BLaER1 (cell line): ENCODE data around the gene IFI6.
A peak's percentile ranks its signal among the peaks of the same experiment; 100 is the strongest.
"Not testable (repeated sequence)": the region's sequence is repeated elsewhere in the genome, so short reads cannot be mapped to it uniquely, and the experiment has no call there.

Experiments used
- H3K27ac ChIP-seq: shearing (Covaris generic); formaldehyde crosslinking; 2 replicates; pipeline ENCODE4 v1.8.1; 2022
- H3K27me3 ChIP-seq: shearing (Covaris generic); formaldehyde crosslinking; 2 replicates; pipeline ENCODE4 v1.8.1; 2022
- H3K36me3 ChIP-seq: shearing (Covaris generic); formaldehyde crosslinking; 2 replicates; pipeline ENCODE4 v1.8.1; 2022
- H3K4me1 ChIP-seq: shearing (Covaris generic); formaldehyde crosslinking; 2 replicates; pipeline ENCODE4 v1.8.1; 2022
- H3K4me2 ChIP-seq: shearing (Covaris generic); formaldehyde crosslinking; 2 replicates; pipeline ENCODE4 v1.8.1; 2022
- H3K4me3 ChIP-seq: shearing (Covaris generic); formaldehyde crosslinking; 2 replicates; pipeline ENCODE4 v1.8.1; 2022
- H3K9ac ChIP-seq: shearing (Covaris generic); formaldehyde crosslinking; 2 replicates; pipeline ENCODE4 v1.8.1; 2022
- H3K9me3 ChIP-seq: shearing (Covaris generic); formaldehyde crosslinking; 2 replicates; pipeline ENCODE4 v1.8.1; 2022
- H4K20me1 ChIP-seq: shearing (Covaris generic); formaldehyde crosslinking; 2 replicates; pipeline ENCODE4 v1.8.1; 2022
- Cebpa-rat ChIP-seq: shearing (Covaris generic); IDR thresholded peaks from 2 replicates; pipeline ENCODE4 v1.8.1; 2022

The IFI6 gene

DNA sequence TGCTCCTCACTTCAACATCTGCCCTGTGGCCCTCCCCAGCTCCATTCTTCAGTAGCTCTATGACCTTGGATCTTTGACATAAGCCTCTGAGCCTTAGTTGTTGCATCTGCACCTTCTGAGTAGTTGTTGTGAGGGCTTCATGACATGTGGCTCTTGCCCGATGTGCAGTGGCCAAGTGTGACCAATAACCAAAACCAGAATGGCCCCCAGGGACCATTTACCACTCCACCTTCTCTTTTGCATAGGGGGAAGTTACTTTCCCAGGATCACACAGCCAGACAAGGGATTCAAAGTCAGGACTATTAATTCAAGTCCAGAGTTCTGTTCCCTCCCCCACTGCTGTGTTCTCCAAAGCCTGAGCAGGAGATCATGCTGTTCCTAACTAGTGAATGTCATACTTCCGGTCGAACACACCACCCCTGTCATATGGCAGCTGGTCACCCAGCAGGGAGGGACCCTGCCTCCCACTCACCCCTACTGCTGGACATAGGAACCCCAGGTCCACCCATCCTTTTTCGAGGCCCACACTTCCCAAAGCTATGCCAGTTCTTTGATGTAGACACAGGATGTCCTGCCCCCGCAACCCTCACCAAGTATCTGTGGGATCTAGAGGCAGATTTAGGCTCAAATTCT lies 41.0 kb downstream of the IFI6 start:
- Histone ChIP-seq H3K36me3 (no peaks in the 10 kb centered on the region), H3K4me3 (no peak overlapping the region), H3K27me3 (peaks cover 11% of the 10 kb centered on the region), H4K20me1 (no peaks in the 10 kb centered on the region), H3K27ac (peak overlapping the region; percentile 14; the same call in 1 of the 2 replicates), H3K9me3 (no peaks in the 10 kb centered on the region), H3K4me2 (peak overlapping the region; percentile 87), H3K9ac (no peak overlapping the region; the same call in 1 of the 2 replicates), H3K4me1 (peaks cover 100% of the 10 kb centered on the region)
- TF ChIP-seq Cebpa-rat = no peak

DNA sequence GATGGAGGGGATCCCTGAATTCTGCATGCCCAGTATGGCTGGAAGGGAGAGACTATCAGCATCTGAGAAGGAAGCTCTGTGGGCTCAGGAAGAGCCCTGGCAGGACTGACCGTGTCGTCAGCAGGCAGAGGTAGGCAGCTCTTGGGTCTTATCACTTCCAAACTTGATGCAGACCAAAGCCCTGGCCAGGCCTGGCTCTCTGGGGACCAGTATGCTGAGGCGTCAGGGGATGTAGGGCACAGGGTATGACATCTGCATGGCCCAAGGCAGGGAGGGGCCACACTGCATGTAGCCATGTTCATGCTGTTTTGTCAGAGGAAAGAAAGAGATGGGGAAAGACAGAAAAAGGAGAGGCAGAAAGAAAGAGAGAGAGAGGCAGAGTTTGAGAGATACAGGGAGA lies 43.3 kb downstream of the IFI6 start:
- H3K9me3 ChIP-seq = no peaks in the 10 kb centered on the region
- H3K4me3 ChIP-seq = no peak overlapping the region
- H3K27ac ChIP-seq = peak overlapping the region; percentile 55
- no peaks in the 10 kb centered on the region for H4K20me1 ChIP-seq
- no peaks in the 10 kb centered on the region for H3K36me3 ChIP-seq
- peak overlapping the region; percentile 87 for H3K4me2 ChIP-seq
- H3K4me1 ChIP-seq = peaks cover 100% of the 10 kb centered on the region
- no peak for TF ChIP-seq Cebpa-rat
- no peaks in the 10 kb centered on the region for H3K27me3 ChIP-seq
- peak overlapping the region; percentile 65; the same call in 1 of the 2 replicates for H3K9ac ChIP-seq

- peaks cover 99% of the 10 kb centered on the region for H3K4me1 ChIP-seq
- 0 out of 2 replicates have a peak overlapping the region, but pooled peaks have one; percentile 4 for H3K27ac ChIP-seq
- H3K9ac ChIP-seq, H3K4me3 ChIP-seq, H3K36me3 ChIP-seq, H3K27me3 ChIP-seq, H3K9me3 ChIP-seq, H4K20me1 ChIP-seq: not testable (repeated sequence)
- H3K4me2 ChIP-seq = peak overlapping the region; percentile 87
These were observed 44.3 kb downstream of the IFI6 start for GRCh38 chr1:27627733-27628132.

DNA sequence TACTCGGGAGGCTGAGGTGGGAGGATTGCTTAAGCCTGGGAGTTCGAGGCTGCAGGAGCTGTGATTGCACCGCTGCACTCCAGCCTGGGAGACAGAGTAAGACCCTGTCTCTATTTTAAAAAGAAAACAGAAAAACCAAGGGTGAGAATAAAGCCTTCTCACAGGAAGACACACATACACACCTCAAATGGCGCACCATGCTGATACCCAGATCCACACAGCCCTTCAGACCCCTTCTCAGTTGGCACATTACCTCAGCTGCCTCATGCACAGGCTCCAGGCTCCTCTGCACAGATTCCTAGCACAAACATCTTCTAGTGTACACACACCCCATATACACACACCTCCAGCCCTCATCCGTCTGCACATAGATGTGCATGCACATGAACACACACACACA lies 44.9 kb downstream of the IFI6 start:
- no peaks in the 10 kb centered on the region for H3K27me3 ChIP-seq
- H3K9ac ChIP-seq = peak overlapping the region; percentile 17; the same call in 1 of the 2 replicates
- no peaks in the 10 kb centered on the region for H3K36me3 ChIP-seq
- H3K4me1 ChIP-seq = peaks cover 93% of the 10 kb centered on the region
- peak overlapping the region; percentile 74; the same call in 1 of the 2 replicates for H3K27ac ChIP-seq
- no peak overlapping the region for H3K4me3 ChIP-seq
- H3K4me2 ChIP-seq = peak overlapping the region; percentile 71
- TF ChIP-seq Cebpa-rat = no peak
- no peaks in the 10 kb centered on the region for H4K20me1 ChIP-seq
- no peaks in the 10 kb centered on the region for H3K9me3 ChIP-seq

- peak overlapping the region; percentile 71 for H3K4me2 ChIP-seq
These were observed 45.7 kb downstream of the IFI6 start for GRCh38 chr1:27626031-27626935.

GRCh38 chr1:27624467-27625178 lies 47.4 kb downstream of the IFI6 start:
- Histone ChIP-seq H3K36me3 (no peaks in the 10 kb centered on the region), H3K4me2 (peak overlapping the region; percentile 71), H3K27me3 (no peaks in the 10 kb centered on the region), H3K9me3 (no peaks in the 10 kb centered on the region), H3K4me1 (peaks cover 68% of the 10 kb centered on the region), H4K20me1 (no peaks in the 10 kb centered on the region), H3K9ac (peak overlapping the region; percentile 40; the same call in 1 of the 2 replicates), H3K27ac (peak overlapping the region; percentile 74), H3K4me3 (no peak overlapping the region)
- no peak for TF ChIP-seq Cebpa-rat

More at GRCh38 chr1:27626031-27626935, 45.7 kb downstream of the IFI6 start:
- H3K4me1 ChIP-seq = peaks cover 85% of the 10 kb centered on the region
- no peaks in the 10 kb centered on the region for H4K20me1 ChIP-seq
- no peak for TF ChIP-seq Cebpa-rat
- no peaks in the 10 kb centered on the region for H3K27me3 ChIP-seq
- H3K9me3 ChIP-seq = no peaks in the 10 kb centered on the region
- peak overlapping the region; percentile 17; the same call in 1 of the 2 replicates for H3K9ac ChIP-seq
- H3K4me3 ChIP-seq = no peak overlapping the region
- peak overlapping the region; percentile 74; the same call in 1 of the 2 replicates for H3K27ac ChIP-seq
- H3K36me3 ChIP-seq = no peaks in the 10 kb centered on the region

DNA sequence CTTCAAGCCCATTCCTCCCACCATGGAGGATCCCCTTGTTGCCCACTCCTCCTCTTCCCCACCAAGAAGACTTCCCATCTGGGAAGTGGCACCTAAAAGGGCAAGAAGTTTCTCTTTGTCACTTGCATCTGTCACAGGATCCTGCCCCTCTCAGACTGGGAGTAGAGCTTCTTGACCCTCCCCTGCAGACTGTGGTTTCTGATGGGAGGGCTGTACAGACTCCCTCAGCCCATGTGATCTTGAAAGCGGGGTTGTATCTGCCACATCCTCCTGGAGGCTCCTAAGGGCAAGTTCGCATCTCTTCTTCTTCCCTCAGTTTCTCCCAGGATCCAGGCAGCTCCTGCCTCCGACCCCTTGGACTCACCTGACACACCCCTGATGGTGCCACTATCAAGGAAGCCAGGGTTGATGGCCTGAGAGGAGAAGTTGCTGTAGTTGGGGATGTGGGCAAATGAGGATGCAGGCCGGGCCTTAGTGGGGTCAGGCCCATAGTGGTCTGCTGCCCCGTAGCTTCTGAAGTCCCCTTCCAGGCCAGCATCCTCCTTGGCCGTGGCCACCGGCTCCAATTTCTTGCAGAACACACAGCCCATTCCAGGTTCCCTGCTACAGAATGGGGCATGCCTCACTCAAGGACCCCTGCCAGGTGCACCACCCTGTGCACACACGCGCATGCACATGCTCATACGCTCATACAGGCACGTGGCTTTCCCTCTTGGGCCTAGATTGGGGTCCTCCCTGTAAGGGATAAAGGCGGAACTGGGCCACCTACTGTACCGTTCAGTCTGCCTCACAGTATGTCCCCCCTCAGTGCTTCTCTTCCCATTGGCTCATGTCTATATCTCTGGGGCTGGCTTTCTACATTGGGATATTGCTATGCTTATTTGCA lies 48.4 kb downstream of the IFI6 start:
- Histone ChIP-seq H3K9me3 (no peaks in the 10 kb centered on the region), H3K4me1 (peaks cover 62% of the 10 kb centered on the region), H3K4me3 (no peak overlapping the region), H3K9ac (no peak overlapping the region), H4K20me1 (no peaks in the 10 kb centered on the region), H3K36me3 (no peaks in the 10 kb centered on the region), H3K27me3 (no peaks in the 10 kb centered on the region), H3K4me2 (0 out of 2 replicates have a peak overlapping the region, but pooled peaks have one; percentile 3), H3K27ac (0 out of 2 replicates have a peak overlapping the region, but pooled peaks have one; percentile 9)
- TF ChIP-seq Cebpa-rat = no peak

- no peaks in the 10 kb centered on the region for H3K9me3 ChIP-seq
- H4K20me1 ChIP-seq = no peaks in the 10 kb centered on the region
- no peak for TF ChIP-seq Cebpa-rat
- H3K4me1 ChIP-seq = peaks cover 62% of the 10 kb centered on the region
- no peaks in the 10 kb centered on the region for H3K36me3 ChIP-seq
- no peak overlapping the region for H3K4me3 ChIP-seq
- no peak overlapping the region for H3K9ac ChIP-seq
- no peaks in the 10 kb centered on the region for H3K27me3 ChIP-seq
- 0 out of 2 replicates have a peak overlapping the region, but pooled peaks have one; percentile 3 for H3K4me2 ChIP-seq
- H3K27ac ChIP-seq = no peak overlapping the region
These were observed 49.2 kb downstream of the IFI6 start for GRCh38 chr1:27622828-27623227.
